ENCODE results near the gene ZNF692.
"Not testable (repeated sequence)": the region's sequence is repeated elsewhere in the genome, so short reads cannot be mapped to it uniquely, and the experiment has no call there.

ZNF692 gene

GRCh38 chr1:248892590-248892989 lies 33.7 kb upstream of the ZNF692 start:
- H3K27ac ChIP-seq (ENCODE audit: low read depth, low read length): no peak overlapping the region
- no peaks in the 10 kb centered on the region for H3K9me3 ChIP-seq (ENCODE audit: control insufficient read depth, insufficient read depth, low read length)
- H3K4me3 ChIP-seq (ENCODE audit: low read length): no peak overlapping the region
- H3K4me1 ChIP-seq (ENCODE audit: control insufficient read depth, low read length): peaks cover 13% of the 10 kb centered on the region
- no peaks in the 10 kb centered on the region for H4K20me1 ChIP-seq (ENCODE audit: control insufficient read depth, insufficient read depth, low read depth, low read length)
- H3K9me2 ChIP-seq (replicated peaks; ENCODE audit: control insufficient read depth, low read length): no peaks in the 10 kb centered on the region
- no peaks in the 10 kb centered on the region for H3K27me3 ChIP-seq (ENCODE audit: control insufficient read depth, low read length)
- TF ChIP-seq, protein P1, sequence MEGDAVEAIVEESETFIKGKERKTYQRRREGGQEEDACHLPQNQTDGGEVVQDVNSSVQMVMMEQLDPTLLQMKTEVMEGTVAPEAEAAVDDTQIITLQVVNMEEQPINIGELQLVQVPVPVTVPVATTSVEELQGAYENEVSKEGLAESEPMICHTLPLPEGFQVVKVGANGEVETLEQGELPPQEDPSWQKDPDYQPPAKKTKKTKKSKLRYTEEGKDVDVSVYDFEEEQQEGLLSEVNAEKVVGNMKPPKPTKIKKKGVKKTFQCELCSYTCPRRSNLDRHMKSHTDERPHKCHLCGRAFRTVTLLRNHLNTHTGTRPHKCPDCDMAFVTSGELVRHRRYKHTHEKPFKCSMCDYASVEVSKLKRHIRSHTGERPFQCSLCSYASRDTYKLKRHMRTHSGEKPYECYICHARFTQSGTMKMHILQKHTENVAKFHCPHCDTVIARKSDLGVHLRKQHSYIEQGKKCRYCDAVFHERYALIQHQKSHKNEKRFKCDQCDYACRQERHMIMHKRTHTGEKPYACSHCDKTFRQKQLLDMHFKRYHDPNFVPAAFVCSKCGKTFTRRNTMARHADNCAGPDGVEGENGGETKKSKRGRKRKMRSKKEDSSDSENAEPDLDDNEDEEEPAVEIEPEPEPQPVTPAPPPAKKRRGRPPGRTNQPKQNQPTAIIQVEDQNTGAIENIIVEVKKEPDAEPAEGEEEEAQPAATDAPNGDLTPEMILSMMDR (IDR thresholded peaks at IDR 0.05; ENCODE audit: low read depth, low read length, poor library complexity, severe bottlenecking): no peak
- no peak for TF ChIP-seq EZH2phosphoT487 (IDR thresholded peaks at IDR 0.05; ENCODE audit: borderline replicate concordance, low read length)
- H3F3A ChIP-seq (ENCODE audit: control insufficient read depth, insufficient read depth): no peaks in the 10 kb centered on the region
- H3K36me3 ChIP-seq (ENCODE audit: control insufficient read depth, low read length): no peaks in the 10 kb centered on the region
- no peak overlapping the region for H3K4me2 ChIP-seq (ENCODE audit: low read length)
- no peaks in the 10 kb centered on the region for H3K79me2 ChIP-seq (ENCODE audit: control insufficient read depth, low read length)

- no peaks in the 10 kb centered on the region for H3K27me3 ChIP-seq (ENCODE audit: control insufficient read depth, low read length)
- TF ChIP-seq EZH2phosphoT487 (IDR thresholded peaks at IDR 0.05; ENCODE audit: borderline replicate concordance, low read length): no peak
- TF ChIP-seq, protein P1 (IDR thresholded peaks at IDR 0.05; ENCODE audit: low read depth, low read length, poor library complexity, severe bottlenecking): no peak
- no peaks in the 10 kb centered on the region for H3K9me3 ChIP-seq (ENCODE audit: control insufficient read depth, insufficient read depth, low read length)
- H3K4me3 ChIP-seq (ENCODE audit: low read length): no peak overlapping the region
- H3K79me2 ChIP-seq (ENCODE audit: control insufficient read depth, low read length): no peaks in the 10 kb centered on the region
- H3K27ac ChIP-seq (ENCODE audit: low read depth, low read length): no peak overlapping the region
- no peak overlapping the region for H3K4me2 ChIP-seq (ENCODE audit: low read length)
- no peaks in the 10 kb centered on the region for H4K20me1 ChIP-seq (ENCODE audit: control insufficient read depth, insufficient read depth, low read depth, low read length)
- H3K36me3 ChIP-seq (ENCODE audit: control insufficient read depth, low read length): no peaks in the 10 kb centered on the region
- H3F3A ChIP-seq (ENCODE audit: control insufficient read depth, insufficient read depth): no peaks in the 10 kb centered on the region
- H3K9me2 ChIP-seq (replicated peaks; ENCODE audit: control insufficient read depth, low read length): no peaks in the 10 kb centered on the region
- H3K4me1 ChIP-seq (ENCODE audit: control insufficient read depth, low read length): peaks cover 20% of the 10 kb centered on the region
Observed at GRCh38 chr1:248891758-248892157, 32.9 kb upstream of the ZNF692 start.

DNA sequence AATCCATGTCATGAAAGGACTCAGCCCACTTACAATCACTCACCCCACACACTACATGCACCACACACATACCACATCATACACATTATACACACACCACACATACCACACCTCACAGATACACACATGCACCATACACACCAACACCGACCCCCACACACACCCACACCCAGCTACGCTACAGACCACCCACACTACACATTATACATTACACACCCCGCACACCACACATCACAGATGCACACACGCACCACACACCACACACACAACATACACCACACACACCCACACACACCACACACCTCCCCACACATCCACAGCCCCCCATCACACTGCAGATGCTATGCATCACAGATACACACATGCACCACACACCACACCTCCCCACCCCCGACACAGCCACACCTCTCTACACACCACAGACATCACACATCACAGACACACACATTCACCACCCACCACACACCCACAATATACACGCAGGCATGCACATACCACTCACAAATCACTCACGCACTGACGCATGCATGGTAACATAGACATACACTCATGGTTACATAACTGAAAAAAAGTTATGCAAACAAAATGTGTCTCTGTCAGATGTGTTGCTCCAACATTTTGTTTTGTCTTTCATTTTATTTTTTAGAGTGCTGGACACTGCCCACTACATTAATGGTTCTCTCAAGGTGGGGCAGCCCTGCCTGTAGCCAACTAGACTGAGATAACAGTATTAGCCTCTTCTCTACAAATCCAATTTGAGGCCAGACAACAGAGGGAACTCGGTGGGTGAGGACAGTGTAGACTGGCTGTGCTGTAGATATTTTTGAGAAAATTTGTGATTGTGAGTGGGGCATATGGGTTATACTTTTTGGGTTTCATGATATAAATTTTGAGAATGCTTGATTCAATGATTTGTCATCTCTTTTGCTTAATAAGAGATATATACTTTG lies 31.9 kb upstream of the ZNF692 start:
- Histone ChIP-seq H3K4me1 (ENCODE audit: control insufficient read depth, low read length) (peaks cover 29% of the 10 kb centered on the region), H4K20me1 (ENCODE audit: control insufficient read depth, insufficient read depth, low read depth, low read length) (no peaks in the 10 kb centered on the region), H3K9me3 (ENCODE audit: control insufficient read depth, insufficient read depth, low read length) (no peaks in the 10 kb centered on the region), H3K27me3 (ENCODE audit: control insufficient read depth, low read length) (no peaks in the 10 kb centered on the region), H3K9me2 (replicated peaks; ENCODE audit: control insufficient read depth, low read length) (no peaks in the 10 kb centered on the region), H3F3A (ENCODE audit: control insufficient read depth, insufficient read depth) (peaks cover 5% of the 10 kb centered on the region), H3K4me2 (ENCODE audit: low read length) (no peak overlapping the region), H3K79me2 (ENCODE audit: control insufficient read depth, low read length) (no peaks in the 10 kb centered on the region), H3K4me3 (ENCODE audit: low read length) (no peak overlapping the region), H3K27ac (ENCODE audit: low read depth, low read length) (no peak overlapping the region), H3K36me3 (ENCODE audit: control insufficient read depth, low read length) (no peaks in the 10 kb centered on the region)
- TF ChIP-seq, protein P1 (IDR thresholded peaks at IDR 0.05; ENCODE audit: low read depth, low read length, poor library complexity, severe bottlenecking): no peak
- TF ChIP-seq EZH2phosphoT487 (IDR thresholded peaks at IDR 0.05; ENCODE audit: borderline replicate concordance, low read length): no peak

DNA sequence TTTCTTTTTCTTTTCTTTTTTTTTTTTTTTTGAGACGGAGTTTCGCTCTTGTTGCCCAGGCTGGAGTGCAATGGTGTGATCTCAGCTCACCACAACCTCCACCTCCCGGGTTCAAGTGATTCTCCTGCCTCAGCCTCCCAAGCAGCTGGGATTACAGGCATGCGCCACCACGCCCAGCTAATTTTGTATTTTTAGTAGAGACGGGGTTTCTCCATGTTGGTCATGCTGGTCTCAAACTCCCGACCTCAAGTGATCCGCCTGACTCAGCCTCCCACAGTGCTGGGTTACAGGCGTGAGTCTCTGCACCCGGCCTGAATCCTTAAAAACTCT lies 31.0 kb upstream of the ZNF692 start:
- H3K4me3 ChIP-seq (ENCODE audit: low read length); H3K4me2 ChIP-seq (ENCODE audit: low read length): not testable (repeated sequence)

More for the DNA sequence above, 31.0 kb upstream of the ZNF692 start:
- H3K36me3 ChIP-seq (ENCODE audit: control insufficient read depth, low read length); H3K27ac ChIP-seq (ENCODE audit: low read depth, low read length); H3K9me3 ChIP-seq (ENCODE audit: control insufficient read depth, insufficient read depth, low read length); H3K27me3 ChIP-seq (ENCODE audit: control insufficient read depth, low read length); H3K9me2 ChIP-seq (replicated peaks; ENCODE audit: control insufficient read depth, low read length); H4K20me1 ChIP-seq (ENCODE audit: control insufficient read depth, insufficient read depth, low read depth, low read length); H3K79me2 ChIP-seq (ENCODE audit: control insufficient read depth, low read length): not testable (repeated sequence)
- Histone ChIP-seq H3F3A (ENCODE audit: control insufficient read depth, insufficient read depth) (peaks cover 13% of the 10 kb centered on the region), H3K4me1 (ENCODE audit: control insufficient read depth, low read length) (peaks cover 39% of the 10 kb centered on the region)

Data from DOHH2 (cell line).